ENCODE results near the gene ZNF554. TPM values are rescaled to one million over a fixed set of nuclear protein-coding genes. Genes with fewer than 3 reads are reported as not detected.

Gene ZNF554
- total and polyA plus RNA-seq, 2 of the 8 experiments (the other 6 are each of a cell fraction or from before 2014, with no cell fraction given): 1.8 to 5.7 TPM

GRCh38 chr19:2823646-2824045 lies 4.0 kb downstream of the ZNF554 start:
- no peaks in the 10 kb centered on the region for H3K79me2 ChIP-seq (ENCODE audit: control insufficient read depth in 1 of 2, insufficient read depth in 2 of 2, low read length in 2 of 2)
- no peak for FAIRE-seq
- POLR2A ChIA-PET (ENCODE audit: partially characterized antibody): interaction anchor here (0.7 kb wide), 1 partner anchor 8 kb away, joined by 3 read pairs; no protein-coding TSS in a partner anchor
- no peak overlapping the region for H2AFZ ChIP-seq (ENCODE audit: low read length)
- no peak overlapping the region for H3K23ac ChIP-seq (ENCODE audit: insufficient read length)
- H3K4ac ChIP-seq (replicated peaks; ENCODE audit: insufficient read length, low read depth, low read length): no peak overlapping the region
- no peak overlapping the region for H2BK12ac ChIP-seq (ENCODE audit: low read depth, low read length)
- peaks cover 11 to 12% of the 10 kb centered on the region in 2 experiments for H3K9me3 ChIP-seq (ENCODE audit: insufficient read depth in 2 of 2, low read depth in 1 of 2, low read length in 1 of 2)
- H4K5ac ChIP-seq (ENCODE audit: insufficient read length, low read depth, low read length): no peak overlapping the region
- H2BK120ac ChIP-seq (replicated peaks; ENCODE audit: low read depth, low read length): no peak overlapping the region
- no peak overlapping the region for H3K9ac ChIP-seq (replicated peaks in 1 of 4; ENCODE audit: extremely low read depth in 1 of 4, low read depth in 3 of 4, low read length in 3 of 4)
- TF ChIP-seq GABPA (IDR thresholded peaks at IDR 0.05; ENCODE audit: borderline replicate concordance, insufficient read depth, low read length) (no peak), SIX5 (IDR thresholded peaks at IDR 0.05; ENCODE audit: low read depth, low read length) (no peak), SP2 (IDR thresholded peaks at IDR 0.05; ENCODE audit: low read length) (no peak), RAD21 (IDR thresholded peaks at IDR 0.05 in 1 of 2, conservative IDR thresholded peaks at IDR 0.05 in 1 of 2; ENCODE audit: low read depth in 2 of 2, low read length in 2 of 2) (no peak), SRF (IDR thresholded peaks at IDR 0.05; ENCODE audit: low read depth, low read length) (no peak), TEAD4 (IDR thresholded peaks at IDR 0.05; ENCODE audit: low read depth, low read length) (no peak), GTF2F1 (IDR thresholded peaks at IDR 0.05; ENCODE audit: borderline replicate concordance, low read depth, low read length) (no peak), MAFK (IDR thresholded peaks at IDR 0.05; ENCODE audit: low read depth, low read length) (no peak), BACH1 (IDR thresholded peaks at IDR 0.05; ENCODE audit: low read length) (no peak), NANOG (IDR thresholded peaks at IDR 0.05; ENCODE audit: insufficient read depth, low read depth, low read length, poor library complexity, severe bottlenecking) (no peak)
- no peak overlapping the region for H2AK5ac ChIP-seq (ENCODE audit: low read depth, low read length)
- no peak for DNase-seq (ENCODE audit: low read depth in 1 of 2, low spot score in 2 of 2)
- no peak overlapping the region for H3K56ac ChIP-seq (replicated peaks; ENCODE audit: insufficient read length, low read depth, low read length)
- H2BK20ac ChIP-seq (ENCODE audit: low read length): no peak overlapping the region
- H3K79me1 ChIP-seq (ENCODE audit: low read depth, low read length): no peaks in the 10 kb centered on the region
- peaks cover 4% of the 10 kb centered on the region; the same call in 1 of the 2 replicates for H3K23me2 ChIP-seq (ENCODE audit: low read depth, low read length)
- H3K14ac ChIP-seq (ENCODE audit: insufficient read length): no peak overlapping the region
- H3K4me2 ChIP-seq (ENCODE audit: insufficient read depth in 1 of 2, low read depth in 2 of 2, low read length in 2 of 2): no peak overlapping the region
- H3K36me3 ChIP-seq (ENCODE audit: control insufficient read depth in 2 of 4, insufficient read depth in 4 of 4, low read length in 3 of 4): peaks cover 0 to 19% (median 2%) of the 10 kb centered on the region in 4 experiments; a peak in 4 of 8 replicates
- no peak overlapping the region for H3K18ac ChIP-seq (ENCODE audit: extremely low read depth, low read length)
- H2BK5ac ChIP-seq (ENCODE audit: low read depth, low read length): no peak overlapping the region
- H4K20me1 ChIP-seq (replicated peaks in 1 of 2; ENCODE audit: control insufficient read depth in 1 of 2, insufficient read depth in 2 of 2, low read length in 2 of 2): no peaks in the 10 kb centered on the region
- CTCF ChIA-PET (ENCODE audit: partially characterized antibody): interaction anchor here (0.9 to 1.0 kb wide), 2 partner anchors 8 to 48 kb away, joined by 3 read pairs; no protein-coding TSS in a partner anchor
- no peak overlapping the region for H2BK15ac ChIP-seq (ENCODE audit: low read length)
- no peak overlapping the region for H4K8ac ChIP-seq (ENCODE audit: extremely low read depth, insufficient read depth, low read length)
- H3K4me1 ChIP-seq (replicated peaks in 1 of 4; ENCODE audit: control insufficient read depth in 3 of 4, insufficient read depth in 4 of 4, low read length in 3 of 4): no peaks in the 10 kb centered on the region
- H3K4me3 ChIP-seq (ENCODE audit: extremely low read depth in 1 of 4, insufficient read depth in 2 of 4, low read depth in 3 of 4, low read length in 4 of 4): no peak overlapping the region
- WGBS, 2 experiments (ENCODE audit: extremely low coverage in 1 of 2, insufficient coverage in 1 of 2, insufficient read length in 1 of 2, insufficient replicate concordance in 2 of 2, low coverage in 1 of 2, low lambda C conversion rate in 2 of 2, missing lambda C conversion rate in 1 of 2): 91% methylated on average over 9 of the region's 9 CpGs; no CpG with 5 or more reads in 1 of the 2 experiments
- H4K91ac ChIP-seq (replicated peaks; ENCODE audit: insufficient read length, low read length): no peak overlapping the region
- no peak overlapping the region for H3K27ac ChIP-seq (ENCODE audit: low read depth, low read length)
- H3K27me3 ChIP-seq (replicated peaks in 1 of 4; ENCODE audit: control insufficient read depth in 3 of 4, extremely low read depth in 1 of 4, insufficient read depth in 3 of 4, low read length in 3 of 4): no peaks in the 10 kb centered on the region
